Gastrocnemius medialis (tissue), 4 donors: ENCODE measurements around the gene SPATA4. TPM values are rescaled to one million over a fixed set of nuclear protein-coding genes. Genes with fewer than 3 reads are reported as not detected.
A peak's percentile ranks its signal among the peaks of the same experiment; 100 is the strongest.

Experiments used
- ATAC-seq, 2 donors: fragments of 150-250 bp; one replicate each; pipeline ENCODE4 v1.9.1; 2016
- DNase-seq, 2 donors: peaks; one replicate each; pipeline ENCODE4 v3.0.0-alpha.2; 2019
- H3K27ac ChIP-seq, 4 donors: fragments of 200-600 bp; sonication (generic); 1 replicate in 1 of 4; 2 replicates in 3 of 4; pipeline ENCODE4 v1.5.1; 2016 to 2018; ENCODE audit warnings: mild to moderate bottlenecking in 2 of 4, moderate library complexity in 1 of 4
- H3K27me3 ChIP-seq, 3 donors: fragments of 200-600 bp; sonication (generic) in 2 of 3; 1 replicate in 1 of 3; 2 replicates in 2 of 3; pipeline versions ENCODE4 v1.5.1 to v1.6.0; 2016 to 2019; ENCODE audit warnings: mild to moderate bottlenecking in 1 of 3, moderate library complexity in 1 of 3
- H3K36me3 ChIP-seq, 2 donors: fragments of 200-600 bp; sonication (generic) in 1 of 2; one replicate each; pipeline ENCODE4 v1.5.1; 2017 to 2018
- H3K4me1 ChIP-seq, 2 donors: fragments of 200-600 bp; sonication (generic) in 1 of 2; one replicate each; pipeline ENCODE4 v1.5.1; 2016 to 2017; ENCODE audit warnings: mild to moderate bottlenecking in 2 of 2
- H3K4me3 ChIP-seq, 4 donors: fragments of 200-600 bp; sonication (generic) in 3 of 4; 1 replicate in 1 of 4; 2 replicates in 3 of 4; pipeline ENCODE4 v1.5.1; 2016 to 2019; ENCODE audit warnings: mild to moderate bottlenecking in 2 of 4
- H3K9me3 ChIP-seq, 3 donors: fragments of 200-600 bp; sonication (generic) in 2 of 3; 1 replicate in 1 of 3; 2 replicates in 2 of 3; pipeline ENCODE4 v1.5.1; 2016 to 2019
- CTCF ChIP-seq, 5 experiments: fragments of 450-650 bp in 3 of 5; fragments of 200-600 bp in 2 of 5; sonication (generic) in 2 of 5; IDR thresholded peaks in 4 of 5; conservative IDR thresholded peaks in 1 of 5; 1 replicate in 4 of 5; 2 replicates in 1 of 5; pipeline ENCODE4 v1.5.1; 2016 to 2019; ENCODE audit warnings: antibody characterized with exemption in 5 of 5, mild to moderate bottlenecking in 3 of 5, moderate library complexity in 3 of 5
- POLR2A ChIP-seq, 2 donors: fragments of 450-650 bp; IDR thresholded peaks; one replicate each; pipeline ENCODE4 v1.6.1; 2017; ENCODE audit warnings: antibody characterized with exemption in 2 of 2, mild to moderate bottlenecking in 2 of 2, moderate library complexity in 2 of 2
- in situ Hi-C, 4 donors: fragments of 200-750 bp; cut with MboI; loops; one replicate each; pipeline versions ENCODE4 v1.15.0 to v1.8.0; 2017; ENCODE audit warnings: low sequenced_read_pairs in 4 of 4
- intact Hi-C: fragments of 100-400 bp; cut with DNase I; formaldehyde crosslinking; loops from one replicate; pipeline ENCODE4 v1.15.1; 2023; ENCODE audit warnings: low total_unique reads
- total RNA-seq, 4 donors: library from RNA; depleted of rRNA; stranded (reverse); fragments of >200 nt; gene quantifications; one replicate each; pipeline versions ENCODE4 v1.1.0 to v1.2.3, GENCODE V29; 2016

The SPATA4 gene
- total RNA-seq, 4 donors from 2014 or later: 0.22 to 0.29 TPM; not detected in 2

- Histone ChIP-seq H3K9me3 (no peaks in the 10 kb centered on the region), H3K36me3 (no peaks in the 10 kb centered on the region), H3K4me1 (peaks cover 4 to 8% of the 10 kb centered on the region in 2 donors), H3K27ac (no peak overlapping the region), H3K27me3 (no peaks in the 10 kb centered on the region), H3K4me3 (no peak overlapping the region)
- DNase-seq (no peak), ATAC-seq (no peak)
- intact Hi-C loops (loop anchor here (5.0 to 10.0 kb wide), 3 partner anchors 74 to 488 kb away; no protein-coding TSS in a partner anchor), in situ Hi-C loops (loop anchor here in 2 of 4 donors (5.0 kb wide), 3 partner anchors 124 to 184 kb away; no protein-coding TSS in a partner anchor)
- TF ChIP-seq CTCF (IDR thresholded peaks at IDR 0.05 in 4 of 5, conservative IDR thresholded peaks at IDR 0.05 in 1 of 5): no peak
- TF ChIP-seq POLR2A (IDR thresholded peaks at IDR 0.05): no peak
Measured at GRCh38 chr4:176153124-176153523, 42.3 kb downstream of the SPATA4 start.

- intact Hi-C loops (loop anchor here (1.0 to 10.0 kb wide), 5 partner anchors 77 to 486 kb away; no protein-coding TSS in a partner anchor), in situ Hi-C loops (loop anchor here in 2 of 4 donors (5.0 kb wide), 3 partner anchors 127 to 187 kb away; no protein-coding TSS in a partner anchor)
- TF ChIP-seq POLR2A (IDR thresholded peaks at IDR 0.05) (no peak), CTCF (IDR thresholded peaks at IDR 0.05 in 4 of 5, conservative IDR thresholded peaks at IDR 0.05 in 1 of 5) (no peak)
- Histone ChIP-seq H3K27me3 (no peaks in the 10 kb centered on the region), H3K36me3 (no peaks in the 10 kb centered on the region), H3K4me1 (peaks cover 0 to 2% of the 10 kb centered on the region in 2 donors), H3K9me3 (no peaks in the 10 kb centered on the region), H3K4me3 (no peak overlapping the region), H3K27ac (peak overlapping the region in 3 of 4 donors; percentile 14 to 55 (median 42))
- DNase-seq: no peak
- ATAC-seq: peak in 1 of 2 donors; percentile 28
Measured at GRCh38 chr4:176150704-176151103, 44.7 kb downstream of the SPATA4 start.

GRCh38 chr4:176150356-176150682 lies 45.1 kb downstream of the SPATA4 start:
- in situ Hi-C loops (loop anchor here in 2 of 4 donors (5.0 kb wide), 3 partner anchors 127 to 187 kb away; no protein-coding TSS in a partner anchor), intact Hi-C loops (loop anchor here (1.0 to 10.0 kb wide), 5 partner anchors 77 to 486 kb away; no protein-coding TSS in a partner anchor)
- TF ChIP-seq CTCF (IDR thresholded peaks at IDR 0.05 in 4 of 5, conservative IDR thresholded peaks at IDR 0.05 in 1 of 5): peak; percentile 43 to 60 (median 54)
- TF ChIP-seq POLR2A (IDR thresholded peaks at IDR 0.05): no peak
- Histone ChIP-seq H3K4me1 (peaks cover 0 to 2% of the 10 kb centered on the region in 2 donors), H3K27ac (peak overlapping the region in 3 of 4 donors; percentile 14 to 55 (median 42)), H3K9me3 (no peaks in the 10 kb centered on the region), H3K27me3 (no peaks in the 10 kb centered on the region), H3K4me3 (no peak overlapping the region), H3K36me3 (no peaks in the 10 kb centered on the region)
- DNase-seq (no peak), ATAC-seq (peak; percentile 74 to 88)

GRCh38 chr4:176149680-176150355 lies 45.6 kb downstream of the SPATA4 start:
- ATAC-seq: no peak

More at GRCh38 chr4:176149680-176150355, 45.6 kb downstream of the SPATA4 start:
- intact Hi-C loops: loop anchor here (1.0 to 10.0 kb wide), 5 partner anchors 77 to 485 kb away; no protein-coding TSS in a partner anchor
- in situ Hi-C loops: loop anchor here (5.0 to 25.0 kb wide), 4 partner anchors 127 to 187 kb away; no protein-coding TSS in a partner anchor
- peaks cover 0 to 2% of the 10 kb centered on the region in 2 donors for H3K4me1 ChIP-seq
- TF ChIP-seq CTCF (IDR thresholded peaks at IDR 0.05 in 4 of 5, conservative IDR thresholded peaks at IDR 0.05 in 1 of 5) (no peak), POLR2A (IDR thresholded peaks at IDR 0.05) (no peak)
- no peaks in the 10 kb centered on the region for H3K27me3 ChIP-seq
- no peaks in the 10 kb centered on the region for H3K36me3 ChIP-seq
- H3K9me3 ChIP-seq: no peaks in the 10 kb centered on the region
- no peak for DNase-seq
- no peak overlapping the region for H3K4me3 ChIP-seq
- H3K27ac ChIP-seq: peak overlapping the region in 1 of 4 donors; percentile 55
